Gastroesophageal sphincter (tissue), 3 donors: Measurements from ENCODE around the gene RAET1G.

ENCODE experiments used
- CTCF ChIP-seq, 4 experiments: fragments of 200-600 bp in 2 of 4; fragments of 450-650 bp in 2 of 4; sonication (generic) in 1 of 4; IDR thresholded peaks; one replicate each; pipeline ENCODE4 v1.5.1; 2017 to 2019; ENCODE audit warnings: antibody characterized with exemption in 4 of 4, mild to moderate bottlenecking in 2 of 4, moderate library complexity in 2 of 4
- POLR2A ChIP-seq, 2 donors: fragments of 450-650 bp; IDR thresholded peaks; one replicate each; pipeline ENCODE4 v1.6.1; 2017; ENCODE audit warnings: antibody characterized with exemption in 2 of 2, mild to moderate bottlenecking in 2 of 2, moderate library complexity in 1 of 2
- POLR2AphosphoS5 ChIP-seq: sonication (generic); formaldehyde crosslinking; IDR thresholded peaks from one replicate; pipeline ENCODE4 v1.6.1; 2017; ENCODE audit warnings: antibody characterized with exemption

- TF ChIP-seq POLR2A (IDR thresholded peaks at IDR 0.05) = no peak
- no peak for TF ChIP-seq POLR2AphosphoS5
- no peak for TF ChIP-seq CTCF (IDR thresholded peaks at IDR 0.05)
Measured at GRCh38 chr6:149888659-149889058, 34.3 kb downstream of the RAET1G start.
